Measurements from ENCODE around the gene PARD6A.
"Not testable (repeated sequence)": the region's sequence is repeated elsewhere in the genome, so short reads cannot be mapped to it uniquely, and the experiment has no call there.

The PARD6A gene

GRCh38 chr16:67667817-67668494 lies 7.2 kb downstream of the PARD6A start:
- peak; percentile 38 to 79 (median 58) for DNase-seq

GRCh38 chr16:67668495-67669157 lies 7.9 kb downstream of the PARD6A start:
- DNase-seq: no peak

- DNase-seq: no peak
Observed at GRCh38 chr16:67669499-67670101, 8.8 kb downstream of the PARD6A start.

- no peak for DNase-seq
Observed at GRCh38 chr16:67672306-67672705, 11.5 kb downstream of the PARD6A start.

GRCh38 chr16:67672739-67673662 lies 12.2 kb downstream of the PARD6A start:
- DNase-seq: peak in 1 of 4 experiments; percentile 14

GRCh38 chr16:67673712-67674580 lies 13.2 kb downstream of the PARD6A start:
- DNase-seq: no peak

- DNase-seq: no peak
Observed at GRCh38 chr16:67674851-67675578, 14.3 kb downstream of the PARD6A start.

- DNase-seq: no peak
Observed at GRCh38 chr16:67675579-67675935, 14.8 kb downstream of the PARD6A start.

GRCh38 chr16:67675999-67676398 lies 15.2 kb downstream of the PARD6A start:
- DNase-seq: no peak

GRCh38 chr16:67676516-67676915 lies 15.8 kb downstream of the PARD6A start:
- no peak for DNase-seq

GRCh38 chr16:67676939-67677338 lies 16.2 kb downstream of the PARD6A start:
- DNase-seq: no peak

GRCh38 chr16:67677712-67678111 lies 17.0 kb downstream of the PARD6A start:
- no peak for DNase-seq

GRCh38 chr16:67678354-67679023 lies 17.7 kb downstream of the PARD6A start:
- DNase-seq: no peak

- DNase-seq: no peak
Observed at GRCh38 chr16:67679935-67680897, 19.5 kb downstream of the PARD6A start.

- DNase-seq: no peak
Observed at GRCh38 chr16:67683767-67684166, 23.0 kb downstream of the PARD6A start.

- no peak for DNase-seq
Observed at GRCh38 chr16:67685388-67686112, 24.8 kb downstream of the PARD6A start.

- not testable (repeated sequence) for DNase-seq
Observed at GRCh38 chr16:67693517-67694285, 32.9 kb downstream of the PARD6A start.

- no peak for DNase-seq
Observed at GRCh38 chr16:67694611-67695010, 33.9 kb downstream of the PARD6A start.

Data from activated naive CD4-positive, alpha-beta T cell (primary cell).